Trophoblast cell (in vitro differentiated cells and primary cell): ENCODE measurements around the gene REEP3.

Experiments used
- DNase-seq, 2 donors: peaks; one replicate each; pipeline ENCODE4 v3.0.0-alpha.2; 2016
- H2AFZ ChIP-seq: 2 replicates; pipeline ENCODE4 v1.6.1; 2013; ENCODE audit warnings: low read length, moderate library complexity, mild to moderate bottlenecking; ENCODE audit not compliant: insufficient read depth, poor library complexity
- H2AK5ac ChIP-seq: 2 replicates; pipeline ENCODE4 v1.6.1; 2013; ENCODE audit warnings: mild to moderate bottlenecking, low read length
- H2BK120ac ChIP-seq: 2 replicates; pipeline ENCODE4 v1.6.1; 2013; ENCODE audit warnings: low read length, mild to moderate bottlenecking, moderate library complexity; ENCODE audit not compliant: insufficient read depth, poor library complexity
- H2BK12ac ChIP-seq: 2 replicates; pipeline ENCODE4 v1.6.1; 2013; ENCODE audit warnings: mild to moderate bottlenecking, low read length, moderate library complexity
- H2BK5ac ChIP-seq: 2 replicates; pipeline ENCODE4 v1.6.1; 2013; ENCODE audit warnings: low read length, low read depth, moderate library complexity, mild to moderate bottlenecking; ENCODE audit not compliant: poor library complexity
- H3K14ac ChIP-seq: 2 replicates; pipeline ENCODE4 v1.6.1; 2013; ENCODE audit warnings: mild to moderate bottlenecking, low read length
- H3K18ac ChIP-seq: 2 replicates; pipeline ENCODE4 v1.6.1; 2013; ENCODE audit warnings: mild to moderate bottlenecking, low read length
- H3K23ac ChIP-seq: 2 replicates; pipeline ENCODE4 v1.6.1; 2013; ENCODE audit warnings: low read length
- H3K27ac ChIP-seq: 2 replicates; pipeline ENCODE4 v1.5.1; 2013; ENCODE audit warnings: low read depth, mild to moderate bottlenecking, inconsistent platforms, low read length, moderate library complexity
- H3K27me3 ChIP-seq: 2 replicates; pipeline ENCODE4 v1.6.1; 2013; ENCODE audit warnings: inconsistent platforms, mild to moderate bottlenecking, low read length, moderate library complexity; ENCODE audit not compliant: insufficient read depth
- H3K36me3 ChIP-seq, 2 experiments: 1 replicate in 1 of 2; 2 replicates in 1 of 2; pipeline ENCODE4 v1.6.1; 2013; ENCODE audit warnings: low read length in 2 of 2, mild to moderate bottlenecking in 2 of 2, moderate library complexity in 1 of 2; ENCODE audit not compliant: insufficient read depth in 2 of 2, control insufficient read depth in 1 of 2
- H3K4ac ChIP-seq: 2 replicates; pipeline ENCODE4 v1.6.1; 2013; ENCODE audit warnings: low read depth, mild to moderate bottlenecking, low read length, moderate library complexity
- H3K4me1 ChIP-seq, 2 experiments: 1 replicate in 1 of 2; 2 replicates in 1 of 2; pipeline ENCODE4 v1.6.1; 2013; ENCODE audit warnings: low read length in 2 of 2, mild to moderate bottlenecking in 2 of 2, moderate library complexity in 1 of 2; ENCODE audit not compliant: insufficient read depth in 2 of 2, control insufficient read depth in 1 of 2
- H3K4me2 ChIP-seq: 2 replicates; pipeline ENCODE4 v1.6.1; 2013; ENCODE audit warnings: inconsistent platforms, mild to moderate bottlenecking, low read length, moderate library complexity
- H3K4me3 ChIP-seq: 2 replicates; pipeline ENCODE4 v1.5.1; 2013; ENCODE audit warnings: mild to moderate bottlenecking, low read depth, low read length, inconsistent platforms
- H3K79me1 ChIP-seq: one replicate; pipeline ENCODE4 v1.6.1; 2013; ENCODE audit warnings: low read length
- H3K79me2 ChIP-seq: 2 replicates; pipeline ENCODE4 v1.6.1; 2013; ENCODE audit warnings: low read length, mild to moderate bottlenecking; ENCODE audit not compliant: control insufficient read depth, insufficient read depth, poor library complexity
- H3K9ac ChIP-seq: 2 replicates; pipeline ENCODE4 v1.6.1; 2013; ENCODE audit warnings: mild to moderate bottlenecking, low read length
- H3K9me3 ChIP-seq: 2 replicates; pipeline ENCODE4 v1.6.1; 2013; ENCODE audit warnings: low read depth, mild to moderate bottlenecking, control low read depth, inconsistent platforms, low read length; ENCODE audit not compliant: insufficient read depth
- H4K12ac ChIP-seq: 2 replicates; pipeline ENCODE4 v1.6.1; 2013; ENCODE audit warnings: low read depth, mild to moderate bottlenecking, low read length, moderate library complexity
- H4K8ac ChIP-seq: 2 replicates; pipeline ENCODE4 v1.6.1; 2013; ENCODE audit warnings: low read depth, mild to moderate bottlenecking, low read length, moderate library complexity
- H4K91ac ChIP-seq: one replicate; pipeline ENCODE4 v1.6.1; 2013; ENCODE audit warnings: low read depth, mild to moderate bottlenecking, low read length, moderate library complexity
- WGBS: extraction: QIAGEN DNeasy Blood & Tissue Kit; methylation state at CpG from one replicate; pipeline ENCODE4 v1.1.7; 2013; ENCODE audit warnings: missing lambda C conversion rate; ENCODE audit not compliant: insufficient read length, insufficient coverage; ENCODE audit errors: extremely low coverage; 5-methylcytosine and 5-hydroxymethylcytosine counted together

The REEP3 gene

GRCh38 chr10:63665670-63666134, 144.5 kb downstream of the REEP3 start:
- no peak overlapping the region for H3K4me2 ChIP-seq
- H2AFZ ChIP-seq: no peak overlapping the region
- H3K36me3 ChIP-seq: no peaks in the 10 kb centered on the region
- H3K4me3 ChIP-seq: no peak overlapping the region
- peak; percentile 76 to 93 for DNase-seq
- H3K79me1 ChIP-seq: peaks cover 2% of the 10 kb centered on the region
- no peak overlapping the region for H3K9ac ChIP-seq
- H4K91ac ChIP-seq: no peak overlapping the region
- H2BK120ac ChIP-seq: no peak overlapping the region
- no peak overlapping the region for H3K18ac ChIP-seq
- no peak overlapping the region for H4K8ac ChIP-seq
- no peak overlapping the region for H3K4ac ChIP-seq
- H3K27me3 ChIP-seq: no peaks in the 10 kb centered on the region
- no peak overlapping the region for H3K23ac ChIP-seq
- WGBS: no CpG with 5 or more reads among the region's 4 CpGs
- H4K12ac ChIP-seq: no peak overlapping the region
- H3K14ac ChIP-seq: no peak overlapping the region
- H3K27ac ChIP-seq: no peak overlapping the region
- H2BK5ac ChIP-seq: no peak overlapping the region
- peaks cover 0 to 3% of the 10 kb centered on the region in 2 experiments for H3K4me1 ChIP-seq
- H2AK5ac ChIP-seq: no peak overlapping the region
- no peaks in the 10 kb centered on the region for H3K9me3 ChIP-seq
- no peak overlapping the region for H2BK12ac ChIP-seq
- no peaks in the 10 kb centered on the region for H3K79me2 ChIP-seq

DNA sequence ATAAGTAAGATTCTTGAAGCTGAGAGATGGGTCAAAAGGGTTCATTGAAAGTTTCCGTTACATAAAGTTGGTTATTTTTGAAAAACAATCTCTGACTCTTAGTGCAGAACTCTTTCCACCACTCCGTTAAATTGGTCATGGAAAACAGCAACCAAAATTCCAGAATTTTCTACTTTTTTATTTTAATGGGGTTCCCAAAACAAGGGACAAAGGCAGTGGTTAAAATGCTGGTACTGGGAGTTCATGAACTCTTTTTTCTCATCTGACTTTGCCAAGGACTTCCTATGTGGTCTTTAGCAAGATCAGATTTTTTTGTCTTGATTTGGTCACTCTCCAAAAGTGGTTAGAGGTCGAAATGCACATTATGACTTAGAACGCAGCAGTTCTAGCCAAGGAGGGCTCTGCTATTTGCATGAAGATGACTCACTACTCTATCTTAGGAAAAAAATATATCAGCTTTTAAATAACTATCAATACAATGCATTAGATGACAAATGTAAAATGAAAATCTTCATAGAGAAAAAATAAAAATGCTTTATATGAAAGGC, 145.7 kb downstream of the REEP3 start:
- H2AFZ ChIP-seq: no peak overlapping the region
- no peak overlapping the region for H3K9ac ChIP-seq
- H2BK120ac ChIP-seq: no peak overlapping the region
- no CpG with 5 or more reads among the region's 4 CpGs for WGBS
- H3K9me3 ChIP-seq: no peaks in the 10 kb centered on the region
- no peaks in the 10 kb centered on the region for H3K79me2 ChIP-seq
- H2AK5ac ChIP-seq: no peak overlapping the region
- no peak overlapping the region for H3K27ac ChIP-seq
- H3K4me1 ChIP-seq: peaks cover 0 to 3% of the 10 kb centered on the region in 2 experiments
- H4K8ac ChIP-seq: no peak overlapping the region
- no peaks in the 10 kb centered on the region for H3K27me3 ChIP-seq
- no peak overlapping the region for H3K4me3 ChIP-seq
- H2BK12ac ChIP-seq: no peak overlapping the region
- peaks cover 2% of the 10 kb centered on the region for H3K79me1 ChIP-seq
- DNase-seq: peak in 1 of 2 donors; percentile 49
- H3K14ac ChIP-seq: no peak overlapping the region
- H3K36me3 ChIP-seq: no peaks in the 10 kb centered on the region
- H3K4me2 ChIP-seq: no peak overlapping the region
- no peak overlapping the region for H2BK5ac ChIP-seq
- H3K4ac ChIP-seq: no peak overlapping the region
- H3K18ac ChIP-seq: no peak overlapping the region
- H4K12ac ChIP-seq: no peak overlapping the region
- H3K23ac ChIP-seq: no peak overlapping the region
- H4K91ac ChIP-seq: no peak overlapping the region

- no peak overlapping the region for H3K18ac ChIP-seq
- no peak overlapping the region for H2BK5ac ChIP-seq
- H3K27me3 ChIP-seq: no peaks in the 10 kb centered on the region
- H2BK12ac ChIP-seq: no peak overlapping the region
- no peak overlapping the region for H4K91ac ChIP-seq
- WGBS: no CpG with 5 or more reads among the region's 3 CpGs
- no peak overlapping the region for H2AK5ac ChIP-seq
- DNase-seq: peak; percentile 22 to 83
- no peak overlapping the region for H4K12ac ChIP-seq
- no peak overlapping the region for H3K4me3 ChIP-seq
- no peak overlapping the region for H3K4me2 ChIP-seq
- no peaks in the 10 kb centered on the region for H3K36me3 ChIP-seq
- H4K8ac ChIP-seq: no peak overlapping the region
- no peak overlapping the region for H2BK120ac ChIP-seq
- no peak overlapping the region for H2AFZ ChIP-seq
- H3K23ac ChIP-seq: no peak overlapping the region
- H3K9ac ChIP-seq: no peak overlapping the region
- H3K27ac ChIP-seq: no peak overlapping the region
- H3K14ac ChIP-seq: no peak overlapping the region
- peaks cover 0 to 3% of the 10 kb centered on the region in 2 experiments for H3K4me1 ChIP-seq
- peaks cover 2% of the 10 kb centered on the region for H3K79me1 ChIP-seq
- H3K79me2 ChIP-seq: no peaks in the 10 kb centered on the region
- H3K9me3 ChIP-seq: no peaks in the 10 kb centered on the region
- H3K4ac ChIP-seq: no peak overlapping the region
Observed at GRCh38 chr10:63667596-63668480, 146.6 kb downstream of the REEP3 start.

GRCh38 chr10:63670291-63670898, 149.2 kb downstream of the REEP3 start:
- Histone ChIP-seq H4K12ac (no peak overlapping the region), H2AFZ (no peak overlapping the region), H3K23ac (no peak overlapping the region), H3K4me3 (no peak overlapping the region), H2AK5ac (no peak overlapping the region), H3K9ac (no peak overlapping the region), H3K79me1 (no peaks in the 10 kb centered on the region), H3K79me2 (no peaks in the 10 kb centered on the region), H3K27me3 (no peaks in the 10 kb centered on the region), H3K18ac (no peak overlapping the region), H3K9me3 (no peaks in the 10 kb centered on the region), H3K27ac (no peak overlapping the region), H3K36me3 (no peaks in the 10 kb centered on the region), H2BK12ac (no peak overlapping the region), H4K8ac (no peak overlapping the region), H3K4ac (no peak overlapping the region), H2BK120ac (no peak overlapping the region), H2BK5ac (no peak overlapping the region), H3K4me2 (no peak overlapping the region), H3K4me1 (no peaks in the 10 kb centered on the region), H4K91ac (no peak overlapping the region), H3K14ac (no peak overlapping the region)
- no peak for DNase-seq
- no CpG with 5 or more reads among the region's 10 CpGs for WGBS
